Loucy (cell line): Measurements from ENCODE around the gene RNASET2.

Experiments
- EZH2phosphoT487 ChIP-seq: fragments of 200-600 bp; IDR thresholded peaks from 2 replicates; pipeline ENCODE4 v1.6.1; 2018; ENCODE audit warnings: antibody characterized with exemption, mild to moderate bottlenecking, moderate library complexity, borderline replicate concordance
- TF ChIP-seq, protein P1 (sequence below): fragments of 200-600 bp; sonication (generic); conservative IDR thresholded peaks from 2 replicates; pipeline ENCODE4 v1.5.1; 2014; ENCODE audit warnings: mild to moderate bottlenecking, antibody characterized with exemption, low read length

- TF ChIP-seq, protein P1, sequence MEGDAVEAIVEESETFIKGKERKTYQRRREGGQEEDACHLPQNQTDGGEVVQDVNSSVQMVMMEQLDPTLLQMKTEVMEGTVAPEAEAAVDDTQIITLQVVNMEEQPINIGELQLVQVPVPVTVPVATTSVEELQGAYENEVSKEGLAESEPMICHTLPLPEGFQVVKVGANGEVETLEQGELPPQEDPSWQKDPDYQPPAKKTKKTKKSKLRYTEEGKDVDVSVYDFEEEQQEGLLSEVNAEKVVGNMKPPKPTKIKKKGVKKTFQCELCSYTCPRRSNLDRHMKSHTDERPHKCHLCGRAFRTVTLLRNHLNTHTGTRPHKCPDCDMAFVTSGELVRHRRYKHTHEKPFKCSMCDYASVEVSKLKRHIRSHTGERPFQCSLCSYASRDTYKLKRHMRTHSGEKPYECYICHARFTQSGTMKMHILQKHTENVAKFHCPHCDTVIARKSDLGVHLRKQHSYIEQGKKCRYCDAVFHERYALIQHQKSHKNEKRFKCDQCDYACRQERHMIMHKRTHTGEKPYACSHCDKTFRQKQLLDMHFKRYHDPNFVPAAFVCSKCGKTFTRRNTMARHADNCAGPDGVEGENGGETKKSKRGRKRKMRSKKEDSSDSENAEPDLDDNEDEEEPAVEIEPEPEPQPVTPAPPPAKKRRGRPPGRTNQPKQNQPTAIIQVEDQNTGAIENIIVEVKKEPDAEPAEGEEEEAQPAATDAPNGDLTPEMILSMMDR: no peak
- no peak for TF ChIP-seq EZH2phosphoT487
Observed at GRCh38 chr6:166937746-166938145, 18.6 kb downstream of the RNASET2 start.
